GM12865 (cell line): ENCODE results near the gene COX11.

Experiments
- DNase-seq: peaks from one replicate; pipeline ENCODE4 v3.0.0; 2010; ENCODE audit warnings: low read depth
- H3K4me3 ChIP-seq: 2 replicates; pipeline ENCODE4 v1.5.1; 2011; ENCODE audit warnings: mild to moderate bottlenecking, low read depth, low read length, control low read depth
- TF ChIP-seq, protein P1 (sequence below): IDR thresholded peaks from 2 replicates; pipeline ENCODE4 v1.5.1; 2011; ENCODE audit warnings: low read length, control low read depth, low read depth, inconsistent platforms; ENCODE audit not compliant: insufficient read depth; ENCODE audit errors: missing control alignments

COX11 gene

DNA sequence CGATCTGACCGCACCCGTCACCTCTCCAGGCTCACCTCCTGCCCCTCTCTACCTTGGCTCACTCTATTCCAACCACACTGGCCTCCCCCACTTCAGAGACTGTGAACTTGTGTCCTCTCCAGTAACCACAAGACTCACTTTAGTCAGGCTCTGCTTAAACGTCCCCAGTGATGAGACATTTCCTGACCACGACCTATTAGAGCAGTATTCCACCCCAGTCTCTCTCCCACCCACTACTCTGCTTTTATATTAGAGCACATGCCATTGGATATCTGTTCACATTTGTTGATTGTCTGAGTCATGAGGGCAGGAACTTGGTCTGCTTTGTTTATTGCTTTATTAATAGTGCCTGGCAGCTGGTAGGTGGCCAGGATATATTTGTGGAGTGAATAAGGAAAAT, 20.1 kb downstream of the COX11 start:
- TF ChIP-seq, protein P1, sequence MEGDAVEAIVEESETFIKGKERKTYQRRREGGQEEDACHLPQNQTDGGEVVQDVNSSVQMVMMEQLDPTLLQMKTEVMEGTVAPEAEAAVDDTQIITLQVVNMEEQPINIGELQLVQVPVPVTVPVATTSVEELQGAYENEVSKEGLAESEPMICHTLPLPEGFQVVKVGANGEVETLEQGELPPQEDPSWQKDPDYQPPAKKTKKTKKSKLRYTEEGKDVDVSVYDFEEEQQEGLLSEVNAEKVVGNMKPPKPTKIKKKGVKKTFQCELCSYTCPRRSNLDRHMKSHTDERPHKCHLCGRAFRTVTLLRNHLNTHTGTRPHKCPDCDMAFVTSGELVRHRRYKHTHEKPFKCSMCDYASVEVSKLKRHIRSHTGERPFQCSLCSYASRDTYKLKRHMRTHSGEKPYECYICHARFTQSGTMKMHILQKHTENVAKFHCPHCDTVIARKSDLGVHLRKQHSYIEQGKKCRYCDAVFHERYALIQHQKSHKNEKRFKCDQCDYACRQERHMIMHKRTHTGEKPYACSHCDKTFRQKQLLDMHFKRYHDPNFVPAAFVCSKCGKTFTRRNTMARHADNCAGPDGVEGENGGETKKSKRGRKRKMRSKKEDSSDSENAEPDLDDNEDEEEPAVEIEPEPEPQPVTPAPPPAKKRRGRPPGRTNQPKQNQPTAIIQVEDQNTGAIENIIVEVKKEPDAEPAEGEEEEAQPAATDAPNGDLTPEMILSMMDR = no peak
- peak; percentile 7 for DNase-seq
- H3K4me3 ChIP-seq = no peak overlapping the region

DNA sequence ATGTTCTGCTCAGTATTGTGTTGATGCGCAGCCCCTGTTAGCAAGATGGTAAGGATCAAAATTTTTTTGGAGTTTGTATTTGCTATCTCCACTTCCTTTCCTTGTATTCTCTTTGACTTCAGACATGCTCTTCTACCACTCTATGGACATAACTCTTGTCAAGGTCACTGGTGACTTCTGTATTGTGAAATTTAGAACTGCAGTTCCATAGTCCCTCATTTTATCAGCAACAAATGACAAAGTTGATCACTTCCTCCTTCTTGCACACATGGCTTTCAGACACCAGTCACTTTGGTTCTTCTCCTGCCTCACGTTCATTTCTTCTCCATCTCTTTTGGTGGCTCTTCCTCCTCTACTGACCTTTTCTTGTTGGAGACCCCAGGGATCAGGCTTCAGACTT, 21.1 kb downstream of the COX11 start:
- no peak for DNase-seq
- TF ChIP-seq, protein P1 = no peak
- H3K4me3 ChIP-seq = no peak overlapping the region

DNA sequence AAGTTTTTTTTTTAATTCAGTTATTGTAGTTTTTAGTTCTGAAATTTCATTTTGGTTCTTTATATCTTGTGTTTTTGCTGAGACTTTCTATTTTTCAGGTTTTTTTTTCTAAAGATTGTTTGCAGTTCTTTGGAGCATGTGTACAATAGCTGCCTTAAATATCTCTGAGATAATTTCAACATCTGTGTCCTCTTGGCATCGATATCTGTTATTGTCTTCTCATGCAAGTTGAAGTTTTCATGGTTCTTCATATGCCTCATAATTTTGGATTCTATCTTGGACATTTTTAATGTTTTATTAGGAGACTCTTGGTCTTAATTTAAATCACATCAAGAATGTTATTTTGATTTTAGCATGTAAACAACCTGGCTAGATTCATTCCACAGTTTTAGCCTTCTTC, 22.8 kb downstream of the COX11 start:
- H3K4me3 ChIP-seq = no peak overlapping the region
- TF ChIP-seq, protein P1 = no peak
- no peak for DNase-seq

DNA sequence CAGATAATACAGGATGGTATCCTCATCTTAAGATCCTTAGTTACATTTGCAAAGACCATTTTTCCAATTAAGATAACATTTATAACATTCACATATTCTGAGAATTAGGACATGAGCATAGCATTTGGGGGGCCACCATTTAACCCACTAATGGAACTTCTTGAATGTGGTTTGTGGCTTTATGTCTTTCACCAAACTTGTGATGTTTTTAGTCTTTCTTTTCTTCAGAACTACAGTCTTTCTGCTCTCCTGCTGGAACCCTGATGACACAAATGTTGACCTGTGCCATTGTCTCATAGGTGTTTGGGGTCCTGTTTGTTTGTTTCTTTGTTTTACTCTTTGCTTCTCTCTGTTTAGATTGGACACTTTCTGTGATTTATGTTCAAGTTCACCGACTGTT, 23.2 kb downstream of the COX11 start:
- TF ChIP-seq, protein P1 = no peak
- DNase-seq = no peak
- no peak overlapping the region for H3K4me3 ChIP-seq

DNA sequence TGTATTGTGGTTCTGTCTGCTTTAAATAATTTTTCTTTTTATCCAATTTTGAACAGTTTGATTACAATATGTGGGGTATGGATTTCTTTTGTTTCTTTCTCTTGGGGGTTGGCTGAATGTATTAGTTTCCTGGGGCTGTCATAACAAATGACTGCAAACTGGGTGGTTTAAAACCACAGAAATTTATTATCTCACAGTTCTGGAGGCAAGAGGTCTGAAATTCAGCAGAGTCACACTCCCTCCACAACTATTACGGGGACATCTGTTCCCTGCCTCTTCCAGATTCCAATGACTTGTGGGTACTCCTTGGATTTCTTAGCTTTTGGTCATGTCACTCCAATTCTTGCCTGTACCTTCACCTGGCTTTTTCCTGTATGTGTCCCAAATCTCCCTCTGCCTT, 23.7 kb downstream of the COX11 start:
- no peak for DNase-seq

DNA sequence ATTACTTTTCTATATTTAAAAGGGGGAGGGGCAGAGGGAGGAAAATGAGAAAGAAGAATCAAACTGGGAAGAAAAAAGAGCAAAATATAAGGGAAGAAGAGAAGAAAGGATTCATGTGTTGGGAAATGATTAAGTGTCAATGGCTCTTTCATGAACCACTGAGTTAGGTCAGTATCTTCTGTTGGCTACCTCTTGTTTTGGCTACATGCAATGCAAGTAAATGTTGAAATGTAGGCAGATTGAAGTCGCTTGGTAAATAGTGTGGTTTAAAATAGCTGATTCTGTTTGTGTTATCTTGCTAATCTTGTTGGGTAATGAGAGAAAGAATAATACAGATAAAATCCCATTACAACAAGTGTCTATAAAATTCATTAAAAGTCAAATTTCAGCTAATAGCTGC, 27.2 kb downstream of the COX11 start:
- DNase-seq = no peak
- TF ChIP-seq, protein P1 = no peak
- H3K4me3 ChIP-seq = no peak overlapping the region

More for the DNA sequence above, 23.7 kb downstream of the COX11 start:
- H3K4me3 ChIP-seq = no peak overlapping the region
- TF ChIP-seq, protein P1 = no peak

DNA sequence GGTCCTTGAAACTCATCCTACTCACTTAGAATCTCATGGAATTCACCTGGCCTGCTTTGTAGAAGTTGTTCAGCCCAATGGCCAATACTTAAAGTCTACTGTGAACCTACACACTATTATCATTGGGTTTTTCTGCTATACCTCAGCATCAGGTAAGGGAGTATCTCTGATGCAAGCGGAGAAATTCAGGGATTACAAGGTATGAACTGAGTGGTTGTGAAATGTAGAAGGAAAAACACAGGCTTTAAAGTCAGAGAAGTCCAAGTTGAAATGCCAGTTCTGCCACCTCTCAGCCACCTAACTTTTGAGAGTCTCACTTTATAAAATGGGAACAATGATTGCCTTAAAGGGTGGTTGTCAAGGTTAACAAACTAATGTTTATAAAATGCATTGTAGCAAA, 31.0 kb downstream of the COX11 start:
- no peak overlapping the region for H3K4me3 ChIP-seq
- no peak for DNase-seq
- TF ChIP-seq, protein P1 = no peak
